Tongue (tissue), 2 donors: ENCODE measurements around the gene NF2. TPM values are rescaled to one million over a fixed set of nuclear protein-coding genes. Genes with fewer than 3 reads are reported as not detected.

ENCODE experiments used
- DNase-seq: peaks from one replicate; pipeline ENCODE4 v3.0.0-alpha.2; 2015
- total RNA-seq: library from RNA; depleted of rRNA; stranded (reverse); fragments of >200 nt; gene quantifications from one replicate; pipeline ENCODE4 v1.2.3, GENCODE V29; 2014

Gene NF2
- total RNA-seq, 1 donor from 2014 or later, result 41.4 TPM

DNA sequence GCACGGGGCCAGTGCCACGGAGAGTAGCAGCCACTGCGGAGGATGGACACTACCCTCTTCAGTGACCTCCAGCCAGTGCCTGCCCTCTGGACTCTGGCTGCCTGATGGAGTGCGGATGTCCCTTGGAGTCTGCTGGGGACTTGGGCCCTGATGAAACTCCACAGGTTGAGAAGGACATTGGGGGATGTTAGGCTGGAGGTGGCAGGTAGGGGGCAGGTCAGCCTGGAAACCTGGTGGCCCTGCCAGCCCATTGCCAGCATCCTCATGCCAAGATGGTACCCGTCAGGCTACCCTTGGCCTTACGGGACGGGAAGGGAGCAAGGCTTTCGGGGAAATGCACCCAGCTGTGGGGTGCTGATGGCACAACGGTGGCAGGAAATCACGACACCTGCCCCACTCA is 120.3 kb downstream of the NF2 start:
- no peak for DNase-seq

DNA sequence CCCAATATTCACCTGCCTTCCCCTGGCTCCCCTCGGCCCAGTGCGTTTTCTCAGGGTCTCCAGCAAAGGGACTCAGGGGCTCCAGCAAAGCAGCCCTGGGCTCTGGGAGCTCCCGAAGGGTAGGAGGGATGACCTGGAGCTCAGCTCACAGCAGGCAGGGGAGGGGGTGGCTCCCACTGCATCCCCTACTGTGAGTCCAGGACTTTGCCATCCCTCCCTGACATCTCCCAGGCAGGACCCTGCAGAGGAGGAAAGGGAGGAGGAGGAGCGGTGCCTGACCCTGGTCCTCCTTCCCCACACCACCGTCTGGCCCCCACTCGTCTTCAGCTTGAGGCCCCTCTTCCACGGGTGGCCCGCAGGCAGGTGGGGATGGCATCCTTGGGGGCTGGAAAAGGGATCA is 121.4 kb downstream of the NF2 start:
- no peak for DNase-seq

DNA sequence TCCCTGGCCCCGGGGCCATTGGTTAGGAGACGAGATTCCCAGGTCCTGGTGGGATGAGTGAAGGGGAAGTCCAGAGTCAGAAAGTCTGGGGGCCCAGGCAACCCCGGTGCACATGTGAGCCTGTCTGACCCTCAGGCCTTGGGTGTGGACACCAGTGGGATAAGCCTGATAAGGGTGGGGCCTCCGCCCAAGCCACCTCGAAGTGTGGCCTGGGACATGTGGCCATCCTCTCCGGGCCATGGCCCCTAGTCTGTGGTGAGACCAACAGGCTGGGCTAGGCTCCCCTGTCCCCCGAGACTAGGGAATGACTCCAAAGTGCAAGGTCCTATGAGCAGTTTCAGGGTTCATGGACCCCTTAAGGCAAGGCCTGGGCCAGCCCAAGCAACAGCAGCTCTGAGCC is 122.7 kb downstream of the NF2 start:
- no peak for DNase-seq

DNA sequence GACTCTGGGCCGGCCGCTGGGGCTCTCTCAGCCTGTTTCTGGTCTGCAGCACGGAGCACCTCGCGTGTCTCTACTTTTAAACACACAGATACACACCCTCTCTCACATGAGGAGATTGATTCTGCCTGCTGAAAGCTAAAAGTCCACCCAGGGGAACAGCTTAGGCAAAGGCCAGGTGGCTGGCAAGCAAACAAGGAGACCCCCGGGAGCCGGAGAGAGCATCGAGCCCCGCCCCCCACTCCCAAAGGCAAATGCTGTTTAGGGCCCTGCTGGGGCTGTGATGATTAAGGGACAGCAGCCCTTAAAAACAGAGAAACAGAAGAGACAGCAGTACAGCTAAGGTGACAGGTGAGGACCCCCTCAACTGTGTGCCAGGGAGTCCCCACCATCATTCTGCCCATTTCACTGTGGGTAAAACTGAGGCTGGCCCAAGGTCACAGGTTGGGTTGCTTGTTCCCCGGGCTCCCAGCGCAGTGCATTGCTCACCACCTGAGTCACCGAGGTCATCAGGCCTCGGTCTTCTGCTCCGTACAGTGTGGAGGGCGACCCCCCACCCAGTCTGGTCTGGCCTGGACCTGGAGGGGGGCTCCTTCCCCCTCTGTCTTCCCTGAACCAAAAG is 123.2 kb downstream of the NF2 start:
- DNase-seq, result no peak

DNA sequence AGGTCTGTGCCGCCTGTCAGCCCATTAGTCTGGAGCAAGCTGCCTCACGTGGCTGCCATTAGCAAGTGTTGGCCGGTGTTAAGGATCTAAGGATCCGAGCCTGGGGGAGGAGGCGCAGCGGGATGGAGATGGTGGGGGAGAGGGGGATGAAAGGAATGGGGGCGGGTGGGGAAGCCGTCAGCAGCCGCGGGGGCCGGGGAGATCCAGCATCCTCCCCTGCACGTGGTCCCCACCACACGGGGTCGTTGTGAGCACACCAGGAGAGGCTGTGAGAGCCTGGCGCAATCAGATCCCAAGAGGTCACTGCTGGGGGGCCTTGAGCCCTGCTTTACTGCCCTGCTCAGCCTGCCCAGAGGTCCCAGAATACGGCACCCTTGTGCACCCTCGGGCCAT is 123.7 kb downstream of the NF2 start:
- DNase-seq, result peak; percentile 37

GRCh38 chr22:29729161-29729560 is 125.7 kb downstream of the NF2 start:
- DNase-seq, result no peak

- no peak for DNase-seq
These were observed 127.8 kb downstream of the NF2 start for GRCh38 chr22:29731058-29731850.

- DNase-seq, result no peak
These were observed 129.4 kb downstream of the NF2 start for GRCh38 chr22:29732883-29733282.

GRCh38 chr22:29733362-29734201 is 130.1 kb downstream of the NF2 start:
- peak; percentile 35 for DNase-seq

GRCh38 chr22:29734406-29734805 is 131.0 kb downstream of the NF2 start:
- no peak for DNase-seq

- no peak for DNase-seq
These were observed 131.4 kb downstream of the NF2 start for GRCh38 chr22:29734838-29735237.

- no peak for DNase-seq
These were observed 132.0 kb downstream of the NF2 start for GRCh38 chr22:29735416-29735815.

- peak; percentile 43 for DNase-seq
These were observed 134.1 kb downstream of the NF2 start for GRCh38 chr22:29737251-29738117.

GRCh38 chr22:29738118-29738815 is 134.8 kb downstream of the NF2 start:
- DNase-seq, result no peak

DNA sequence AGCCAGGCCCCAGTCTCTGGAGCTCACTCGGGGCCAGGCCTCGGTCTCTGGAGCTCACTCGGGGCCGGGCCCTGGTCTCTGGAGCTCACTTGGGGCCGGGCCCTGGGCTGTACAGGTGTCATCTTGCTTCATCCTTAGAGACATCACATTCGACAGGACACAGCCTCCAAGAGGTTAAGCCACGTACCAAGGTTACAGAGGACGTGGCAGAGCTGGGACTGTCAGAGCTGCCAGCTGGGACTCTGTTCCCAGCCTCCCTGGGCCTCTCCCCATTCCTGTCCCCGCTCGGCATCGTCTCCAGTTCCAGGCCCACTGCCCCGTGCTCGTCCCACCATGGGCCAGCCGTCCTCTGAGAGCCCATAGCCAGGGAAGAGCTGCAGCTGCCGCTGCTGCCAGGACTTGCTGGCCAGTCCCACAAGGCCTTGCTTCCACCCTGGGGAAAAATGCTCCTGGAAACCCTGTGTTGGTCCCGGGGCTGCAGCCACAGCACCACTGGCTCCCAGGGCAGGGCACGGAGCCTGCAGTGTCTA is 136.0 kb downstream of the NF2 start:
- DNase-seq, result no peak

DNA sequence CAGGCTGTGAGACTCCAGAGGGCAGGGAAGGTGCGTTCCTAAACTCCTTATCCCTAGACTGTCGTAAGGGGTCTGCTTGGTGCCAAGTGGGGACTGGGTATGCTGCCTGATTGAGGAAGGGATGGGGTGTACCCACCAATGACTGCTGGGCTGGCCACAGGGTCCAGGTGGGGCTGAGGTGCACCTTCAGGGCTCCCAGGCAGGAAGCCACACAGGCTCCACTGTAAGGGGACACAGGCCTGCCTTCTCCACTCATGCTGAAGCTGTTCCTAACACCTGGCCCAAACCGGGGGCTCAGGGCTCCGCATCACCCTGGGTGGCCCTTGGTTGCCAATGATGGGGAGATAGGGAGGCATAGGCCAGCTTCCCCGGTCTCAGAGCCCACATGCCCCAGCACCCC is 136.8 kb downstream of the NF2 start:
- DNase-seq, result no peak

DNA sequence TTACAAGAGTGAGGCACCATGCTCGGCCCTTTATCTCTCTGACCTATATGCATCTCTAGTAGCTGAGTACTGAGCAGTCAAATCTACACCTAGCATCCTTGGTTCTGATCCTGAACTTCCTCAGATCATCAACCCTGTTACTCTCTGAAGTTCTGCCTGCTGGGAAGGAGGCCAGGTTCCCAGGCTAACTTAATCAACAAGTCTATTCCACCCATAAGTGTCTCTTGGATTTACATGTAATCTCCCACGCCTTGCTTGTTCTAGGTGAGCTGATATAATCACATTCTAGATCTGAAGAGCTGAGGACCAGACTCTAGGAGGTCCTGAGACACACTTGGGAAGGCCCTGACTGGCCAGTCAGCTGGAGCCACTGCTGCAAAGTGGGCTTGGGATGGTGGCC is 138.5 kb downstream of the NF2 start:
- no peak for DNase-seq

DNA sequence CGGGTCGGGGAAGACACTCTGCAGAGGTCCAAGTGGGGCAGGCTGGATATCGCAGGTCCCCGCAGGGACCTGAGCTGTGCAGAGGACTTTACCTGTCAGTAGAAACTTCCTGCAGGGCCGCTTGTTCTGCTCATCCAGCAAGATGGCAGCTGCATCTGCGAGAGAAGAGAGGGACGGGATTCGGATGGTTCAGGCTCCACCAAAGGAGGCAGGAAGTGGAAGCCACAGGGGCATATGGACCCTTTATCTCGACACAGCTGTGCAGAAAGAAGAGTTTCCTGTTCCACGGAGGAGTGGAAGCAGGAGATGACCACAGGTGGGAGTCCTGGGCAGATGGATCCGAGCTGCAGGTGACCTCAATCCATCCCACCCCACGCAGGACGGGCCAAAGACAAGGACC is 138.9 kb downstream of the NF2 start:
- no peak for DNase-seq

GRCh38 chr22:29744902-29745301 is 141.5 kb downstream of the NF2 start:
- DNase-seq, result peak; percentile 95

DNA sequence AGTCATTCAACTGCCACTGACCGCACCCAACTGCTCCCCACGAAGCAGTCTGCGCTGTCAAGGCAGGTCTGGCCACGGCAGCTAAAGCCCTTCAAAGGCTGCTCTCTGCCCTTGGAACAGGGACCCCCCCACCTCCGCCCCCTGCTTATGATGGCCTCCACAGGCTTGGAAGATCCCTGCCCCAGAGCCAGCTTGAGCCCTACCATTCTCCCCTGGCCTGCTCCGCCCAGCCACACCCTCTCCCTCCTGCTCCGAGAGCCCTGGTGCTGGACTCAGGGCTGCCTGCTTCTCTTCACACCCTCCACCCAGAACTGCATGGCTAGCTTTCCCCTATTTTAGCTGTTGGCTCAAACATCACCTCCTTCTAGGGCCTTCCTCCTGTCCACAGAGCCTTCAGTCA is 144.4 kb downstream of the NF2 start:
- DNase-seq, result no peak
